Measurements from ENCODE around the gene LEUTX. TPM values are rescaled to one million over a fixed set of nuclear protein-coding genes. Genes with fewer than 3 reads are reported as not detected.

The LEUTX gene
- total and polyA plus RNA-seq, 2 donors (not counting 1 experiment from before 2014, with no cell fraction given) = not detected

DNA sequence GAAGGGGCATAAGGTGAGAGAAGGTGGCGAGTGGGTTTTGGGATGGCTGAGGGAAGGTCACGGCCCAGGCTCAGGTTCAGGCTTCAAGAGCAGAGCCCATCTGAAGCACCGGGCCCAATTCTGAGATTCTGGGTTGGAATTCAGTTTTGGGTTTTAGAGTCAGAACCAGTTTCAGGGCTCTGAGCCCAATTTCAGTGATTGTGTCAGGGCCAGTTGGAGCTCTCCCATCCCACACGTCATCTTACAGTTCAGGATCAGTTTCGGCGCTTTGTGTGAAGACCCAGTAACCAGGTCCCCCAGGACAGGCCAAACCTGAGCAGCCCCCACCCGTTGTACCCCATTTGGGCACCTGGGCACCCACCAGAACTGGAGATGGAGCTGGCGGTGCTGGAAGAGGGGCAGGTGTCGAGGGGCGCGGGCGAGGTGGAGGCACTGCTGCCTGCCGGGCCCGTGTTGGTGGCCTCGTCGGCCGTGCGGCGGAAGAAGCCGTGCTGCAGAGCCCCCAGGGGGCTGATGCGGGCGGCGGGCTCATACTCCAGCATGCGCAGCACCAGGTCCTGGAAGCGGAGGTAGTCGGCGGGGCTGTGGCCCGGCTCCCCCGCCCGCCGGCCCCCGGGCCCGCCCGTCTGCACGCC lies 47.8 kb downstream of the LEUTX start:
- H3K4me3 ChIP-seq (ENCODE audit: control extremely low read depth in 1 of 5, extremely low read depth in 1 of 5, insufficient read depth in 1 of 5, low read depth in 2 of 5, low read length in 4 of 5) = no peak overlapping the region
- H3K4me1 ChIP-seq (ENCODE audit: control insufficient read depth in 2 of 2, insufficient read depth in 2 of 2, low read length in 2 of 2) = peaks cover 18 to 32% of the 10 kb centered on the region in 2 donors
- CTCF ChIA-PET = no interaction called here
- no peaks in the 10 kb centered on the region for H3K9me3 ChIP-seq (ENCODE audit: control extremely low read depth in 1 of 3, control insufficient read depth in 2 of 3, insufficient read depth in 1 of 3, low read length in 2 of 3)
- no peak for TF ChIP-seq EZH2 (IDR thresholded peaks at IDR 0.05; ENCODE audit: borderline replicate concordance, insufficient read depth, low read depth, low read length, poor library complexity, severe bottlenecking)
- TF ChIP-seq, protein P1, sequence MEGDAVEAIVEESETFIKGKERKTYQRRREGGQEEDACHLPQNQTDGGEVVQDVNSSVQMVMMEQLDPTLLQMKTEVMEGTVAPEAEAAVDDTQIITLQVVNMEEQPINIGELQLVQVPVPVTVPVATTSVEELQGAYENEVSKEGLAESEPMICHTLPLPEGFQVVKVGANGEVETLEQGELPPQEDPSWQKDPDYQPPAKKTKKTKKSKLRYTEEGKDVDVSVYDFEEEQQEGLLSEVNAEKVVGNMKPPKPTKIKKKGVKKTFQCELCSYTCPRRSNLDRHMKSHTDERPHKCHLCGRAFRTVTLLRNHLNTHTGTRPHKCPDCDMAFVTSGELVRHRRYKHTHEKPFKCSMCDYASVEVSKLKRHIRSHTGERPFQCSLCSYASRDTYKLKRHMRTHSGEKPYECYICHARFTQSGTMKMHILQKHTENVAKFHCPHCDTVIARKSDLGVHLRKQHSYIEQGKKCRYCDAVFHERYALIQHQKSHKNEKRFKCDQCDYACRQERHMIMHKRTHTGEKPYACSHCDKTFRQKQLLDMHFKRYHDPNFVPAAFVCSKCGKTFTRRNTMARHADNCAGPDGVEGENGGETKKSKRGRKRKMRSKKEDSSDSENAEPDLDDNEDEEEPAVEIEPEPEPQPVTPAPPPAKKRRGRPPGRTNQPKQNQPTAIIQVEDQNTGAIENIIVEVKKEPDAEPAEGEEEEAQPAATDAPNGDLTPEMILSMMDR (IDR thresholded peaks at IDR 0.05) = no peak
- H3K4me2 ChIP-seq (replicated peaks; ENCODE audit: low read depth, low read length, poor library complexity, severe bottlenecking) = no peak overlapping the region
- WGBS (ENCODE audit: insufficient coverage) = 97% methylated on average over 31 of the region's 35 CpGs
- no peak overlapping the region for H2AFZ ChIP-seq (ENCODE audit: insufficient read depth, low read depth, low read length, poor library complexity, severe bottlenecking)
- POLR2A ChIA-PET = no interaction called here
- H3K9ac ChIP-seq (ENCODE audit: low read length) = no peak overlapping the region
- intact Hi-C loops (cut with micrococcal nuclease) = no loop called here
- H3K4me1 Mint-ChIP-seq = peaks cover 16% of the 10 kb centered on the region
- H3K36me3 ChIP-seq (replicated peaks in 1 of 2; ENCODE audit: control extremely low read depth in 1 of 2, control insufficient read depth in 1 of 2, extremely low read depth in 1 of 2, insufficient read depth in 2 of 2, low read length in 1 of 2) = peaks cover 0 to 52% of the 10 kb centered on the region in 2 experiments
- H3K9me3 Mint-ChIP-seq (ENCODE audit: insufficient read depth) = no peaks in the 10 kb centered on the region
- H4K20me1 ChIP-seq (ENCODE audit: control insufficient read depth, insufficient read depth, low read length, poor library complexity, severe bottlenecking) = peaks cover 19% of the 10 kb centered on the region
- no peak overlapping the region for H3K27ac ChIP-seq (ENCODE audit: low read length in 2 of 2)
- H3K4me3 Mint-ChIP-seq = no peak overlapping the region
- DNase-seq = no peak
- peaks cover 21% of the 10 kb centered on the region for H3K79me2 ChIP-seq (ENCODE audit: control insufficient read depth, insufficient read depth, low read length)
- H3K27me3 ChIP-seq (replicated peaks in 1 of 4; ENCODE audit: control extremely low read depth in 1 of 4, control insufficient read depth in 3 of 4, insufficient read depth in 4 of 4, low read length in 3 of 4) = no peaks in the 10 kb centered on the region
- H3K27ac Mint-ChIP-seq = peak overlapping the region; percentile 10
- H3K27me3 Mint-ChIP-seq = no peaks in the 10 kb centered on the region
- no peak for ATAC-seq (ENCODE audit: low read depth)

DNA sequence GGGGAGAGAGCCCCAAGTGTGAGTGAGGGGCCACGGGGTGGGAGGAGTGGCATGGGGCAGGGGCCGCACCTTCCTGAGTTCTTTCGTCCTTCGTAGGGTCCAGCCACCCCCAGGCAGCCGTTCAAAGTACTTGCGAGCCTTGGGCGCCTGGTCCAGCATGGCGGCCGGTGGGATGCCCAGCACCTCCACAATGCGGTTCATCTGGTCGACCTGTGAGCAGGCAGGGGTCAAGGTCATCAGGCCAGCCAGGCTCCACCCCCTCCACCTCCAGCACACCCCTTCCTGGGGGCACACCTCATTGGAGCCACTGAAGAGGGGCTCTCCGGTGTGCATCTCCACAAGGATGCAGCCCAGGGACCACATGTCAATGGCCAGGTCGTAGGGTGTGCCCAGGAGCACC lies 48.6 kb downstream of the LEUTX start:
- 95% methylated on average over 13 of the region's 13 CpGs for WGBS (ENCODE audit: insufficient coverage)
- ATAC-seq (ENCODE audit: low read depth) (no peak), DNase-seq (no peak)
- Histone ChIP-seq H3K9ac (ENCODE audit: low read length) (no peak overlapping the region), H3K36me3 (replicated peaks in 1 of 2; ENCODE audit: control extremely low read depth in 1 of 2, control insufficient read depth in 1 of 2, extremely low read depth in 1 of 2, insufficient read depth in 2 of 2, low read length in 1 of 2) (peaks cover 0 to 56% of the 10 kb centered on the region in 2 experiments), H3K4me3 (ENCODE audit: control extremely low read depth in 1 of 5, extremely low read depth in 1 of 5, insufficient read depth in 1 of 5, low read depth in 2 of 5, low read length in 4 of 5) (no peak overlapping the region), H3K4me1 (ENCODE audit: control insufficient read depth in 2 of 2, insufficient read depth in 2 of 2, low read length in 2 of 2) (peaks cover 19 to 37% of the 10 kb centered on the region in 2 donors), H3K4me2 (replicated peaks; ENCODE audit: low read depth, low read length, poor library complexity, severe bottlenecking) (no peak overlapping the region), H3K27ac (ENCODE audit: low read length in 2 of 2) (no peak overlapping the region), H3K27me3 (replicated peaks in 1 of 4; ENCODE audit: control extremely low read depth in 1 of 4, control insufficient read depth in 3 of 4, insufficient read depth in 4 of 4, low read length in 3 of 4) (no peaks in the 10 kb centered on the region), H3K79me2 (ENCODE audit: control insufficient read depth, insufficient read depth, low read length) (peaks cover 29% of the 10 kb centered on the region), H2AFZ (ENCODE audit: insufficient read depth, low read depth, low read length, poor library complexity, severe bottlenecking) (no peak overlapping the region), H4K20me1 (ENCODE audit: control insufficient read depth, insufficient read depth, low read length, poor library complexity, severe bottlenecking) (peaks cover 26% of the 10 kb centered on the region), H3K9me3 (ENCODE audit: control extremely low read depth in 1 of 3, control insufficient read depth in 2 of 3, insufficient read depth in 1 of 3, low read length in 2 of 3) (no peaks in the 10 kb centered on the region)
- Mint-ChIP-seq H3K4me3 (no peak overlapping the region), H3K4me1 (peaks cover 20% of the 10 kb centered on the region), H3K27ac (no peak overlapping the region), H3K27me3 (no peaks in the 10 kb centered on the region), H3K9me3 (ENCODE audit: insufficient read depth) (no peaks in the 10 kb centered on the region)
- TF ChIP-seq, protein P1 (IDR thresholded peaks at IDR 0.05) = no peak
- TF ChIP-seq EZH2 (IDR thresholded peaks at IDR 0.05; ENCODE audit: borderline replicate concordance, insufficient read depth, low read depth, low read length, poor library complexity, severe bottlenecking) = no peak
- ChIA-PET CTCF (interaction anchor here (3.8 kb wide), 1 partner anchor 17 kb away, joined by 23 read pairs; no protein-coding TSS in a partner anchor), POLR2A (no interaction called here)
- intact Hi-C loops (cut with micrococcal nuclease) = no loop called here

Data from B cell (primary cell).